ENCODE data around the gene INPP5E.
"Not testable (repeated sequence)": the region's sequence is repeated elsewhere in the genome, so short reads cannot be mapped to it uniquely, and the experiment has no call there.

Gene INPP5E

GRCh38 chr9:136432591-136432990, 7.1 kb downstream of the INPP5E start:
- no peak overlapping the region for H3K27ac ChIP-seq
- TF ChIP-seq CTCF (IDR thresholded peaks at IDR 0.05) (no peak), ZFX (IDR thresholded peaks at IDR 0.05; ENCODE audit: borderline replicate concordance) (no peak)

GRCh38 chr9:136431782-136432350, 7.8 kb downstream of the INPP5E start:
- no peak overlapping the region for H3K27ac ChIP-seq

GRCh38 chr9:136430588-136431234, 8.9 kb downstream of the INPP5E start:
- TF ChIP-seq ZFX (IDR thresholded peaks at IDR 0.05; ENCODE audit: borderline replicate concordance) (no peak), CTCF (IDR thresholded peaks at IDR 0.05) (no peak)
- no peak overlapping the region for H3K27ac ChIP-seq

More at GRCh38 chr9:136431782-136432350, 7.8 kb downstream of the INPP5E start:
- TF ChIP-seq ZFX (IDR thresholded peaks at IDR 0.05; ENCODE audit: borderline replicate concordance) (no peak), CTCF (IDR thresholded peaks at IDR 0.05) (no peak)

GRCh38 chr9:136429683-136430491, 9.8 kb downstream of the INPP5E start:
- TF ChIP-seq CTCF (IDR thresholded peaks at IDR 0.05) (no peak), ZFX (IDR thresholded peaks at IDR 0.05; ENCODE audit: borderline replicate concordance) (no peak)
- H3K27ac ChIP-seq, result no peak overlapping the region

GRCh38 chr9:136429075-136429628, 10.5 kb downstream of the INPP5E start:
- TF ChIP-seq CTCF (IDR thresholded peaks at IDR 0.05) (no peak), ZFX (IDR thresholded peaks at IDR 0.05; ENCODE audit: borderline replicate concordance) (no peak)

GRCh38 chr9:136426787-136427186, 12.9 kb downstream of the INPP5E start:
- TF ChIP-seq CTCF (IDR thresholded peaks at IDR 0.05) (no peak), ZFX (IDR thresholded peaks at IDR 0.05; ENCODE audit: borderline replicate concordance) (no peak)
- H3K27ac ChIP-seq, result no peak overlapping the region

More at GRCh38 chr9:136429075-136429628, 10.5 kb downstream of the INPP5E start:
- no peak overlapping the region for H3K27ac ChIP-seq

GRCh38 chr9:136425367-136425766, 14.3 kb downstream of the INPP5E start:
- H3K27ac ChIP-seq, result not testable (repeated sequence)
